BJ (cell line): ENCODE results near the gene ZBTB24. TPM values are rescaled to one million over a fixed set of nuclear protein-coding genes. Genes with fewer than 3 reads are reported as not detected.

Experiments used
- CTCF ChIA-PET: fragments of 350-600 bp; formaldehyde crosslinking; extraction: SDS; loops from one replicate; lab custom pipeline; 2021; ENCODE audit warnings: antibody characterized with exemption, inconsistent platforms; lab: Yijun Ruan, JAX
- POLR2A ChIA-PET: fragments of 300-600 bp; sonication (Branson Sonifier 250); formaldehyde crosslinking; extraction: SDS; loops from one replicate; lab custom pipeline; 2021; ENCODE audit warnings: antibody characterized with exemption; lab: Charles Lee
- DNase-seq: peaks from one replicate; pipeline ENCODE4 v3.0.0-alpha.2; 2011; ENCODE audit warnings: low read depth
- H3K27me3 ChIP-seq: 2 replicates; pipeline ENCODE4 v1.6.0; 2011; ENCODE audit warnings: low read length; ENCODE audit not compliant: control insufficient read depth, insufficient read depth
- H3K36me3 ChIP-seq: 2 replicates; pipeline ENCODE4 v1.5.1; 2011; ENCODE audit warnings: low read length; ENCODE audit not compliant: control insufficient read depth, insufficient read depth
- H3K4me3 ChIP-seq: 2 replicates; pipeline ENCODE4 v1.5.1; 2011; ENCODE audit warnings: low read depth, mild to moderate bottlenecking, control low read depth, low read length
- CTCF ChIP-seq: IDR thresholded peaks from 2 replicates; pipeline ENCODE4 v1.5.1; 2011; ENCODE audit warnings: low read depth, mild to moderate bottlenecking, control low read depth, inconsistent platforms, low read length, moderate library complexity; ENCODE audit not compliant: insufficient read depth
- polyA plus RNA-seq: library from polyadenylated mRNA; depleted of rRNA; stranded (reverse); fragments of >200 nt; gene quantifications from 2 replicates; pipeline ENCODE4 v1.2.3, GENCODE V29; 2011

Gene ZBTB24
- polyA plus RNA-seq, 1 experiment: 3.0 TPM

- CTCF ChIA-PET: no interaction called here
- H3K27me3 ChIP-seq: peaks cover 1% of the 10 kb centered on the region; the same call in 1 of the 2 replicates
- no peak for TF ChIP-seq CTCF
- no peak overlapping the region for H3K4me3 ChIP-seq
- no peak for DNase-seq
- POLR2A ChIA-PET: no interaction called here
- no peaks in the 10 kb centered on the region for H3K36me3 ChIP-seq
These were observed 20.6 kb upstream of the ZBTB24 start for GRCh38 chr6:109503327-109504224.

GRCh38 chr6:109498936-109499335 is 15.9 kb upstream of the ZBTB24 start:
- Histone ChIP-seq H3K4me3 (no peak overlapping the region), H3K36me3 (no peaks in the 10 kb centered on the region), H3K27me3 (peaks cover 3% of the 10 kb centered on the region; the same call in 1 of the 2 replicates)
- no peak for TF ChIP-seq CTCF
- CTCF ChIA-PET: interaction anchor here (0.7 kb wide), 1 partner anchor 409 kb away, joined by 3 read pairs; no protein-coding TSS in a partner anchor
- no peak for DNase-seq
- POLR2A ChIA-PET: no interaction called here

GRCh38 chr6:109498052-109498451 is 15.0 kb upstream of the ZBTB24 start:
- no peak for TF ChIP-seq CTCF
- DNase-seq: no peak
- Histone ChIP-seq H3K27me3 (peaks cover 3% of the 10 kb centered on the region; the same call in 1 of the 2 replicates), H3K36me3 (no peaks in the 10 kb centered on the region), H3K4me3 (no peak overlapping the region)
- POLR2A ChIA-PET: no interaction called here
- CTCF ChIA-PET: interaction anchor here (0.9 kb wide), 1 partner anchor 9 kb away, joined by 4 read pairs; no protein-coding TSS in a partner anchor

GRCh38 chr6:109496036-109496772 is 13.2 kb upstream of the ZBTB24 start:
- no peak for DNase-seq
- CTCF ChIA-PET: interaction anchor here (1.4 kb wide), 1 partner anchor 12 kb away, joined by 6 read pairs; no protein-coding TSS in a partner anchor

More at GRCh38 chr6:109496036-109496772, 13.2 kb upstream of the ZBTB24 start:
- Histone ChIP-seq H3K4me3 (no peak overlapping the region), H3K36me3 (no peaks in the 10 kb centered on the region), H3K27me3 (peaks cover 3% of the 10 kb centered on the region; the same call in 1 of the 2 replicates)
- POLR2A ChIA-PET: interaction anchor here (0.6 kb wide), 1 partner anchor 265 kb away, joined by 4 read pairs; no protein-coding TSS in a partner anchor
- TF ChIP-seq CTCF: no peak
